GM19455 (cell line): ENCODE data around the gene MXRA8.

Source experiments
- ATAC-seq: cut with Tn5 transposase; IDR thresholded peaks from one replicate; pipeline ENCODE4 v1.9.1; 2021; ENCODE audit not compliant: unreplicated experiment

MXRA8 gene

GRCh38 chr1:1309251-1310108 lies 48.9 kb downstream of the MXRA8 start:
- ATAC-seq: no peak

- ATAC-seq: peak; percentile 3
Measured at GRCh38 chr1:1308756-1309250, 49.6 kb downstream of the MXRA8 start.

GRCh38 chr1:1307923-1308755 lies 50.2 kb downstream of the MXRA8 start, which contains the start of the genes ACAP3 and PUSL1:
Gene ACAP3 (minus strand): TSS chr1:1307930. CDS start chr1:1307815, 115 bp downstream.
Gene PUSL1 (plus strand): TSS chr1:1308597. CDS start chr1:1308644, 47 bp downstream.
- peak; percentile 55 for ATAC-seq

- ATAC-seq: peak; percentile 4
Measured at GRCh38 chr1:1307261-1307922, 51.0 kb downstream of the MXRA8 start.

GRCh38 chr1:1306661-1307260 lies 51.6 kb downstream of the MXRA8 start:
- no peak for ATAC-seq

GRCh38 chr1:1306070-1306660 lies 52.2 kb downstream of the MXRA8 start:
- no peak for ATAC-seq

GRCh38 chr1:1305300-1306069 lies 52.9 kb downstream of the MXRA8 start:
- no peak for ATAC-seq

GRCh38 chr1:1304331-1305299 lies 53.7 kb downstream of the MXRA8 start:
- ATAC-seq: no peak

- ATAC-seq: no peak
Measured at GRCh38 chr1:1303736-1304135, 54.6 kb downstream of the MXRA8 start.

GRCh38 chr1:1302951-1303509 lies 55.3 kb downstream of the MXRA8 start:
- ATAC-seq: no peak
